GM10248 (cell line): ENCODE measurements around the gene CFAP53.
A peak's percentile ranks its signal among the peaks of the same experiment; 100 is the strongest.

ENCODE experiments used
- CTCF ChIA-PET: fragments of 300-600 bp; sonication (Branson Sonifier 250); formaldehyde crosslinking; extraction: SDS; loops from one replicate; lab custom pipeline; 2021; ENCODE audit warnings: antibody characterized with exemption; lab: Yijun Ruan, JAX
- POLR2A ChIA-PET: fragments of 350-650 bp; sonication (Branson Sonifier 250); formaldehyde crosslinking; extraction: SDS; loops from one replicate; lab custom pipeline; 2020; ENCODE audit warnings: antibody characterized with exemption; lab: Yijun Ruan, JAX
- DNase-seq: peaks from one replicate; pipeline ENCODE4 v3.0.0; 2012; ENCODE audit errors: extremely low spot score
- CTCF ChIP-seq: IDR thresholded peaks from 2 replicates; pipeline ENCODE4 v1.5.1; 2012; ENCODE audit warnings: mild to moderate bottlenecking, low read depth; ENCODE audit errors: extremely low read depth, missing control alignments, control extremely low read depth

The CFAP53 gene

GRCh38 chr18:50199346-50199855 lies 66.9 kb downstream of the CFAP53 start:
- ChIA-PET CTCF (interaction anchor here (1.6 kb wide), 1 partner anchor 158 kb away, joined by 6 read pairs; no protein-coding TSS in a partner anchor), POLR2A (no interaction called here)
- no peak for DNase-seq
- TF ChIP-seq CTCF = no peak

GRCh38 chr18:50196261-50196660 lies 70.0 kb downstream of the CFAP53 start:
- CTCF ChIA-PET = interaction anchor here (0.7 to 4.0 kb wide), 9 partner anchors 10 to 161 kb away, joined by 3 to 24 read pairs (median 3); no protein-coding TSS in a partner anchor
- DNase-seq = no peak
- POLR2A ChIA-PET = no interaction called here
- TF ChIP-seq CTCF = no peak

- CTCF ChIA-PET = interaction anchor here (0.7 to 4.0 kb wide), 14 partner anchors 8 to 164 kb away, joined by 3 to 24 read pairs (median 3); no protein-coding TSS in a partner anchor
- no peak for DNase-seq
- no peak for TF ChIP-seq CTCF
- POLR2A ChIA-PET = no interaction called here
Measured at GRCh38 chr18:50195689-50196088, 70.6 kb downstream of the CFAP53 start.

GRCh38 chr18:50194631-50195532 lies 71.4 kb downstream of the CFAP53 start, which contains the start of gene MYO5B:
Gene MYO5B, minus strand, starts transcription at chr18:50195147. Its CDS starts 354 bp downstream, at chr18:50194793.
- CTCF ChIA-PET = interaction anchor here (0.6 to 4.0 kb wide), 14 partner anchors 9 to 165 kb away, joined by 3 to 24 read pairs (median 4); no protein-coding TSS in a partner anchor
- DNase-seq = peak; percentile 83
- POLR2A ChIA-PET = no interaction called here

GRCh38 chr18:50193796-50194630 lies 72.3 kb downstream of the CFAP53 start:
- DNase-seq = peak; percentile 27
- ChIA-PET POLR2A (no interaction called here), CTCF (interaction anchor here (0.8 to 4.0 kb wide), 8 partner anchors 9 to 164 kb away, joined by 3 to 24 read pairs (median 4); no protein-coding TSS in a partner anchor)
- TF ChIP-seq CTCF = no peak

More at GRCh38 chr18:50194631-50195532, 71.4 kb downstream of the CFAP53 start, which contains the start of gene MYO5B:
- TF ChIP-seq CTCF = peak; percentile 63
